ENCODE measurements around the gene MLST8. TPM values are rescaled to one million over a fixed set of nuclear protein-coding genes. Genes with fewer than 3 reads are reported as not detected.

The MLST8 gene
- total and polyA plus RNA-seq, 3 experiments from 2014 or later, result 30.8 to 76.8 (median 75.4) TPM

DNA sequence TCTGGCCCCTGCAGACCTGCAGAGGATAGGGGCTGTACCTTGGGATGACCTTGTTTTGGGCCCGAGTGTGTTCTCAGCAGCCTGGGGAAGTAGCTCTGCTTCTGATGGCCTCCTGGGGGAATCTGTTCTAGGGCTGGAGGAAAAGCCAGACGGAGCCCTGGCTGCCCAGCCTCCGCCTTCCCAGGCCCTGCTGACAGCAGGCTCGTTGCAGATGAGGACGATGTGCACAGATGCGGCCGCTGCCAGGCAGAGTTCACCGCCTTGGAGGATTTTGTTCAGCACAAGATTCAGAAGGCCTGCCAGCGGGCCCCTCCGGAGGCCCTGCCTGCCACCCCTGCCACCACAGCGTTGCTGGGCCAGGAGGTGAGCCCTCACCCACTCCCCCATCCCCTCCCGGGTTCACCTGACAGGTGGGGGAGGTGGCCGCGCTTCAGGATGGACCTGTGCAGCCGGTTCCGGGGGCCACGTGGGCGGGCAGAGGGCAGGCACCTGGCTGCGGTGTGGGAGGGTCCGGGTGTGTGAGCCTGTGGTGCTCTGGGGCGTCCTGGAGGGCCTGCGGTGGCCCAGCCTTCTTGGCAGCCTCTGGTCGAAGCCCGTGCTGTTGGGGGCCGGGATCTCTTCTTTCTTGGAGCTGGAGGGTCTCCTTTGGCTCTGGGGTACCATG, 23.0 kb downstream of the MLST8 start:
- peaks cover 0 to 48% (median 0%) of the 10 kb centered on the region in 3 donors for H3K36me3 Mint-ChIP-seq
- H3K4me1 Mint-ChIP-seq, result peaks cover 9 to 29% (median 17%) of the 10 kb centered on the region in 3 donors
- Histone ChIP-seq H3K27ac (ENCODE audit: low read depth, low read length) (no peak overlapping the region), H3K4me1 (ENCODE audit: insufficient read depth, low read length) (peaks cover 11% of the 10 kb centered on the region), H3K4me3 (ENCODE audit: low read length) (no peak overlapping the region), H3K36me3 (ENCODE audit: insufficient read depth, low read length) (peaks cover 10% of the 10 kb centered on the region), H3K27me3 (ENCODE audit: insufficient read depth, low read length, poor library complexity, severe bottlenecking) (no peaks in the 10 kb centered on the region), H3K9me3 (ENCODE audit: low read length) (no peaks in the 10 kb centered on the region)
- H3K9me3 Mint-ChIP-seq, result no peaks in the 10 kb centered on the region
- H3K27ac Mint-ChIP-seq, result peak overlapping the region in 1 of 8 donors; percentile 38
- no peak overlapping the region for H3K4me3 Mint-ChIP-seq
- ChIA-PET POLR2A (interaction anchor here (0.6 kb wide), 1 partner anchor 60 kb away, joined by 3 read pairs; no protein-coding TSS in a partner anchor), CTCF (interaction anchor here (0.7 kb wide), 1 partner anchor 24 kb away, joined by 3 read pairs; no protein-coding TSS in a partner anchor)
- peak in 1 of 5 donors; percentile 39 for DNase-seq
- no peaks in the 10 kb centered on the region for H3K27me3 Mint-ChIP-seq

DNA sequence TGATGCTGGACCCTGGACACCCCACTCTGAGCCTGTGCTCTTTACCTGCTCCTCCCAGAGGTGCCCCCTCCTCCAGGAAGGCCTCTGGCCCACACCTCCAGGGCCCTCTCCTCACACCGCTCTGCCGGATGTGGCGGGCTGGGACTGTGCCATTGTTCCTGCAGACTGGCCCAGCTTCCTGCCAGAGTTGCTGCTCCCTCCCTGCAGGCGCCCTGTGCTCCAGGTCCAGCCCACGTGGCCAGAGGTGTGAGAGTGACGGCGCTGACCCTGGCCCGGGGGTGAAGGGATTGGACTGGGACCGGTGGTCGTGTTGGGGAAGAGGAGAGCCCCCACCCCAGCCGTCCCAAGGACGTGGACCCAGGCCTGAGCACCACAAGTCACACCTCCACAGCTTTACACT, 23.8 kb downstream of the MLST8 start:
- ChIA-PET CTCF (interaction anchor here (1.0 kb wide), 1 partner anchor 34 kb away, joined by 3 read pairs; no protein-coding TSS in a partner anchor), POLR2A (no interaction called here)

DNA sequence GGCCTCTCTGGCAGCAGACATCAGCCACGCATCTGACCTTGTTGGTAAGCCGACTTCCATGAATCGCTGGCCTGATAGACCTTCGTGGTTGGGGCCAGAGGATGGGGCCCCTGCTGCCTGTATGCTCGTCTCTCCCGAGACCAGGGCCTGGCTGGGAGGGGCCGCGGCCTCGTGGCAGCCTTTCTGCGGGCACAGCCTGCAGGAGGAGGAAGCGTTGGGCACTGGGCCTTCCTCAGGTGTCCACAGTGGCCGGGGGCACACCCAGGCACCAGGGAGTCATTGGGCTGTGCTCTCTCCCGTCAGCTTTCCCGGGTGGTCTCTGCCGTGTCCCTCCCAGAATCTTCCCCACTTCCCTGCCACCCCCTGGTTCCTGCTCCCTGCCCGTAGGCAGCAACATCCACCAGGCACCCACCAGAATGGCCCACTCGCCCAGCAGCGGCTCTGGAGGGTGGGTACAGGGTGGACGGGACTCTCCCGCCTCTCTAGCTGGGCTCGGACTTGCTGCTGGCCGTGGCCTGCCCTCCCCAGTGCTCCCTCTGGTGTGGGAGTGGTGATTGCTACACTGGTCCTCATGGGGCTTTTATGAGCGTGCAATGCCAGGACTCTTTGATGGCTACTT, 24.5 kb downstream of the MLST8 start:
- no peak overlapping the region for H3K27ac Mint-ChIP-seq

More for the DNA sequence above, 23.8 kb downstream of the MLST8 start:
- DNase-seq, result no peak
- Mint-ChIP-seq H3K36me3 (peaks cover 0 to 54% (median 0%) of the 10 kb centered on the region in 3 donors), H3K4me1 (peaks cover 8 to 25% (median 15%) of the 10 kb centered on the region in 3 donors), H3K4me3 (no peak overlapping the region), H3K27ac (no peak overlapping the region), H3K27me3 (no peaks in the 10 kb centered on the region), H3K9me3 (no peaks in the 10 kb centered on the region)
- Histone ChIP-seq H3K27ac (ENCODE audit: low read depth, low read length) (no peak overlapping the region), H3K4me3 (ENCODE audit: low read length) (no peak overlapping the region), H3K36me3 (ENCODE audit: insufficient read depth, low read length) (peaks cover 10% of the 10 kb centered on the region), H3K4me1 (ENCODE audit: insufficient read depth, low read length) (peaks cover 11% of the 10 kb centered on the region), H3K9me3 (ENCODE audit: low read length) (no peaks in the 10 kb centered on the region), H3K27me3 (ENCODE audit: insufficient read depth, low read length, poor library complexity, severe bottlenecking) (no peaks in the 10 kb centered on the region)

DNA sequence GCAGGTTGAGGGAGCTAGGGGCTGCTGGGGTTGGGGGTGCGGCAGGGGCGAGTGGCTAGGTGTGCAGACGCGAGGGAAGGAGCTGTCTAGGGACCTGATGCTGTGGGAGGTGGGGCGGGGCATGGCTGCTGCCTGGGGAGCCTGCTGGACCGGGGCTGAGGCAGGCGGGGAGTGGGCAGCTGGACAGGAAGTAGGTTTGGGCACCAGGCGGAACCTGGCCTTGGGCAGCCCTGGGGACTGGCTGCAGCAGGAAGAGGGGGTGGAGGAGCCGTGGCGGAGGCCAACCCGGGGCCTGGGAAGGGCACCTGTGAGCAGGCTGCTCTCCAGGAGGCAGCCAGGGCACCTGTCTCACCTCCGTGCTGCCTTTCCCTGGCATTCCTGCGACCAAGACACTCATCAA, 25.1 kb downstream of the MLST8 start:
- no peaks in the 10 kb centered on the region for H3K9me3 Mint-ChIP-seq
- peaks cover 10% of the 10 kb centered on the region for H3K36me3 ChIP-seq (ENCODE audit: insufficient read depth, low read length)

More for the DNA sequence above, 24.5 kb downstream of the MLST8 start:
- no peaks in the 10 kb centered on the region for H3K27me3 Mint-ChIP-seq
- Histone ChIP-seq H3K4me3 (ENCODE audit: low read length) (no peak overlapping the region), H3K36me3 (ENCODE audit: insufficient read depth, low read length) (peaks cover 10% of the 10 kb centered on the region), H3K4me1 (ENCODE audit: insufficient read depth, low read length) (peaks cover 5% of the 10 kb centered on the region), H3K9me3 (ENCODE audit: low read length) (no peaks in the 10 kb centered on the region), H3K27ac (ENCODE audit: low read depth, low read length) (no peak overlapping the region), H3K27me3 (ENCODE audit: insufficient read depth, low read length, poor library complexity, severe bottlenecking) (no peaks in the 10 kb centered on the region)
- H3K4me3 Mint-ChIP-seq, result no peak overlapping the region
- H3K9me3 Mint-ChIP-seq, result no peaks in the 10 kb centered on the region
- H3K4me1 Mint-ChIP-seq, result peaks cover 4 to 19% (median 9%) of the 10 kb centered on the region in 3 donors
- DNase-seq, result peak in 1 of 5 donors; percentile 41
- ChIA-PET CTCF (interaction anchor here (1.0 kb wide), 1 partner anchor 35 kb away, joined by 3 read pairs; no protein-coding TSS in a partner anchor), POLR2A (no interaction called here)
- H3K36me3 Mint-ChIP-seq, result peaks cover 0 to 59% (median 0%) of the 10 kb centered on the region in 3 donors

DNA sequence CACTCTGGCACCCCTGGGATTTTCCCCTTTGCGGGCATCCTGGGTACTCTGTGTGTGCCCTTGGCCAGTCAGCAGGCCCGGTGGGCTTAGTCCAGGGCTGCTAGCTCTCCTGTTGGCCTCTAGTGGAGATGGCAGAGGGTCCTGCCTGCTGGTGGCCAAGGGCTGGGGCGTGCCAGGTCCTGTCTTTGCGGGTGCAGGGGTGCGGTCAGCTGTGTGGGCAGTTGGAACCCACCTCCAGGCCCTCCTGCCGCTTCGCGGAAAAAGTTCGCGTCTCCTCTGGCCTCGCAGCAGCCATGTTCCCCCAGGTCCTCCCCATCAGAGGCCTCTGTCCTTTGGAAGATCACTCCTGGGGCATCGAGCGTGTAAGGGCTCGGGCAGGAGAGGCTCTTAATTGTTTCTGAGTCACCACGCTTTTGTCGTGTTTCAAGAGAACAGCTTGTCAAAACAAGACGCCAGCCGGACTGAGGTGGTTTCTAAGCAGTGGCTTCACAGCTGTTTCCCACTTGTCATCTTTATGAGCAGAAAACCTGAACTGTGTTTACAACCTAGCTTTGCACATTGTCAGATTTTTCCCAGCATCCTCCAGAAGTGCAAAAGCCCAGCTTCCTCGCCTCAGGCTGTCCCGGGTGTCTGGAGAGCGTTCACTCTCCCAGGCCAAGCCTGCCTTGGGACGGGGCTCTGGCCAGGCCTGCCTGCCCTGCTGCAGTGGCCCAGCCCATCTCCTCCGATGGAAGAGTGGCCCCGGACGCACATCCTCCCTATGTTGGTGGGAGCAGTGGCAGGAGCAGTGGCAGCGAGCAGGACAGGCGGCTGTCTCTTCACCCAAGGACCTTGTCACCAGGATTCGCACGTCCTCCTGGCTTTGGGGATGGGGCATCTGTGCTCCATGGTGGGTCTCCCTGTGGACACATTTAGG, 26.0 kb downstream of the MLST8 start:
- H3K36me3 ChIP-seq (ENCODE audit: insufficient read depth, low read length), result peaks cover 10% of the 10 kb centered on the region
- H3K27me3 ChIP-seq (ENCODE audit: insufficient read depth, low read length, poor library complexity, severe bottlenecking), result no peaks in the 10 kb centered on the region
- no peaks in the 10 kb centered on the region for H3K4me1 ChIP-seq (ENCODE audit: insufficient read depth, low read length)
- peaks cover under 1 to 12% (median 2%) of the 10 kb centered on the region in 3 donors for H3K4me1 Mint-ChIP-seq
- ChIA-PET POLR2A (no interaction called here), CTCF (no interaction called here)
- H3K4me3 ChIP-seq (ENCODE audit: low read length), result no peak overlapping the region
- DNase-seq, result peak in 1 of 5 donors; percentile 42
- H3K9me3 Mint-ChIP-seq, result no peaks in the 10 kb centered on the region
- no peak overlapping the region for H3K27ac Mint-ChIP-seq
- H3K27ac ChIP-seq (ENCODE audit: low read depth, low read length), result no peak overlapping the region
- no peaks in the 10 kb centered on the region for H3K27me3 Mint-ChIP-seq
- H3K4me3 Mint-ChIP-seq, result no peak overlapping the region
- H3K9me3 ChIP-seq (ENCODE audit: low read length), result no peaks in the 10 kb centered on the region
- H3K36me3 Mint-ChIP-seq, result peaks cover 0 to 67% (median 0%) of the 10 kb centered on the region in 3 donors

More for the DNA sequence above, 25.1 kb downstream of the MLST8 start:
- POLR2A ChIA-PET, result no interaction called here
- no peak overlapping the region for H3K27ac ChIP-seq (ENCODE audit: low read depth, low read length)
- CTCF ChIA-PET, result no interaction called here
- no peaks in the 10 kb centered on the region for H3K9me3 ChIP-seq (ENCODE audit: low read length)
- no peak overlapping the region for H3K4me3 ChIP-seq (ENCODE audit: low read length)
- peaks cover 0 to 66% (median 0%) of the 10 kb centered on the region in 3 donors for H3K36me3 Mint-ChIP-seq
- H3K4me1 ChIP-seq (ENCODE audit: insufficient read depth, low read length), result no peaks in the 10 kb centered on the region
- no peak overlapping the region for H3K4me3 Mint-ChIP-seq
- H3K4me1 Mint-ChIP-seq, result peaks cover 4 to 15% (median 7%) of the 10 kb centered on the region in 3 donors
- H3K27ac Mint-ChIP-seq, result no peak overlapping the region
- H3K27me3 ChIP-seq (ENCODE audit: insufficient read depth, low read length, poor library complexity, severe bottlenecking), result no peaks in the 10 kb centered on the region
- no peaks in the 10 kb centered on the region for H3K27me3 Mint-ChIP-seq
- peak in 1 of 5 donors; percentile 42 for DNase-seq

DNA sequence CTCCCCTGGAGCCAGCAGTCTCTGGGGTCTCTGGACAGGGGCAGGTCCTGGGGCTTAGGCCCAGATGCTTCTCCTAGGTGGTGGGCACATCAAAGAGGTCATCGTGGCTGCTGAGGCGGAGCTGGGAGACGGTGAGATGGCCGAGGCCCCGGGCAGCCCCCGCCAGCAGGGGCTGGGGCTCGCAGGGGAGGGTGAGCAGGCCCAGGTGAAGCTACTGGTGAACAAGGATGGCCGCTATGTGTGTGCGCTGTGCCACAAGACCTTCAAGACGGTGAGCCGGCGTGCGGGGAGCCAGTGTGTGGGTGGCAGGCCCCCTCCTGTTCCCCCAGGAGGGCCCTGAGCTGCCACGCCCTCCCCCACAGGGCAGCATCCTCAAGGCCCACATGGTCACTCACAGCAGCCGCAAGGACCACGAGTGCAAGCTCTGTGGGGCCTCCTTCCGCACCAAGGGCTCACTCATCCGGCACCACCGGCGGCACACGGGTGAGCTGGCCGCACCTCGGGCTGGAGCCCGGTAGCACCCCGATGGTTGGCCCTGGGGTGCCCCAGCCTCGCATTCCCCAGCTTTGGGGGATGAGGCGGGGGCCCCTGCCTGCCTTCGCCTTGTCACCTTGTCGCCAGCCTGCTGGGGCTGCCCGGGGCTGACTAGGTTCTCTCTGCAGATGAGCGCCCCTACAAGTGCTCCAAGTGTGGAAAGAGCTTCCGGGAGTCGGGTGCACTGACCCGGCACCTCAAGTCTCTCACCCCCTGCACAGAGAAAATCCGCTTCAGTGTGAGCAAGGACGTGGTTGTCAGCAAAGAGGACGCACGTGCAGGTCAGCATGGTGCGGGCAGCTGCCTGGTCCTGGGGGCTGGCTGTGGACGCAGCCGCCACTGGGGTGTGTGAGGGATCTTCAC, 27.1 kb downstream of the MLST8 start:
- Mint-ChIP-seq H3K27me3 (no peaks in the 10 kb centered on the region), H3K4me3 (no peak overlapping the region), H3K36me3 (peaks cover 0 to 64% (median 0%) of the 10 kb centered on the region in 3 donors), H3K4me1 (peaks cover 0 to 3% (median 0%) of the 10 kb centered on the region in 3 donors), H3K9me3 (no peaks in the 10 kb centered on the region), H3K27ac (no peak overlapping the region)
- CTCF ChIA-PET, result no interaction called here
- Histone ChIP-seq H3K4me1 (ENCODE audit: insufficient read depth, low read length) (no peaks in the 10 kb centered on the region), H3K9me3 (ENCODE audit: low read length) (no peaks in the 10 kb centered on the region), H3K27ac (ENCODE audit: low read depth, low read length) (no peak overlapping the region), H3K36me3 (ENCODE audit: insufficient read depth, low read length) (peaks cover 10% of the 10 kb centered on the region), H3K27me3 (ENCODE audit: insufficient read depth, low read length, poor library complexity, severe bottlenecking) (no peaks in the 10 kb centered on the region), H3K4me3 (ENCODE audit: low read length) (no peak overlapping the region)
- no peak for DNase-seq
- POLR2A ChIA-PET, result no interaction called here

DNA sequence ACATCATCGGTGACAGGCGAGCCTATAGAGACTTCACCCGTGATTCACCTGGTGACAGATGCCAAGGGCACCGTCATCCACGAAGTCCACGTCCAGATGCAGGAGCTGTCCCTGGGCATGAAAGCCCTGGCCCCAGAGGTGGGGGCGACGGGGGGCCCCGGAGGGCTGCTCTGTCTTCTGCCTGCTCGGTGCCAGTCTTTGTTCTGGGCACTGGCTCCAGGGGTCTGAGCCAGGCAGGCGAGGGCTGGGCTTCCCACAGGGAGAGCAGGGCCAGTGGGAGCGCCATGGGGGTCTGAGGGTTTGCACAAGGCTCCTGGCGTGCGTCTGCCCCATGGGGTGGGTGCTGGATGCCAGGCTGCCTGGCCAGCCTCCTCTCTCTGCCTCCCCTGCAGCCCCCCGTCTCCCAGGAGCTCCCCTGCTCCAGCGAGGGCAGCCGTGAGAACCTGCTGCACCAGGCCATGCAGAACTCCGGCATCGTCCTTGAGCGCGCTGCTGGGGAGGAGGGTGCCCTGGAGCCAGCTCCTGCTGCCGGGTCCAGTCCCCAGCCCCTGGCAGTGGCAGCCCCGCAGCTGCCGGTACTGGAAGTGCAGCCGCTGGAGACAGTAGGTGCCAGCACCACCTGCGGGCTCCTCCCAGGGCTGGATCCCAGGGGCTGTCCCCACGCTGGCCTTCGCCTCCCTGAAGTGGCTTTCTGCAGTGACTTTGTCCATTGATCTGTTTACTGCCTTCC, 28.0 kb downstream of the MLST8 start:
- ChIA-PET POLR2A (no interaction called here), CTCF (no interaction called here)
- Mint-ChIP-seq H3K27me3 (no peaks in the 10 kb centered on the region), H3K9me3 (no peaks in the 10 kb centered on the region), H3K36me3 (peaks cover 0 to 59% (median 0%) of the 10 kb centered on the region in 3 donors), H3K27ac (no peak overlapping the region), H3K4me3 (no peak overlapping the region), H3K4me1 (peaks cover 0 to 3% (median 0%) of the 10 kb centered on the region in 3 donors)
- no peaks in the 10 kb centered on the region for H3K4me1 ChIP-seq (ENCODE audit: insufficient read depth, low read length)
- H3K9me3 ChIP-seq (ENCODE audit: low read length), result no peaks in the 10 kb centered on the region
- peaks cover 10% of the 10 kb centered on the region for H3K36me3 ChIP-seq (ENCODE audit: insufficient read depth, low read length)
- no peak for DNase-seq
- H3K4me3 ChIP-seq (ENCODE audit: low read length), result no peak overlapping the region
- no peaks in the 10 kb centered on the region for H3K27me3 ChIP-seq (ENCODE audit: insufficient read depth, low read length, poor library complexity, severe bottlenecking)
- H3K27ac ChIP-seq (ENCODE audit: low read depth, low read length), result no peak overlapping the region
